Testis (tissue), 2 donors: Measurements from ENCODE around the gene FOXN3.

ENCODE experiments used
- CTCF ChIP-seq, 3 experiments: fragments of 450-650 bp in 2 of 3; fragments of 200-600 bp in 1 of 3; sonication (generic) in 1 of 3; IDR thresholded peaks; one replicate each; pipeline ENCODE4 v1.5.1; 2016 to 2019; ENCODE audit warnings: antibody characterized with exemption in 3 of 3, mild to moderate bottlenecking in 2 of 3, moderate library complexity in 1 of 3
- POLR2A ChIP-seq: fragments of 450-650 bp; IDR thresholded peaks from one replicate; pipeline ENCODE4 v1.6.1; 2017; ENCODE audit warnings: antibody characterized with exemption, mild to moderate bottlenecking, moderate library complexity

- TF ChIP-seq CTCF (IDR thresholded peaks at IDR 0.05) = no peak
- no peak for TF ChIP-seq POLR2A
These were observed 160.8 kb downstream of the FOXN3 start for GRCh38 chr14:89256283-89256682.
